Left lobe of liver (tissue), 2 donors: Measurements from ENCODE around the gene HEG1. TPM values are rescaled to one million over a fixed set of nuclear protein-coding genes. Genes with fewer than 3 reads are reported as not detected.

Source experiments
- ATAC-seq: fragments of 200-7000 bp; cut with Tn5 transposase; one replicate; pipeline ENCODE4 v1.9.1; 2020; ENCODE audit warnings: mild to moderate bottlenecking, moderate library complexity
- DNase-seq: peaks from one replicate; pipeline ENCODE4 v3.0.0-alpha.2; 2020; ENCODE audit warnings: low spot score
- total RNA-seq: library from RNA; stranded (reverse); gene quantifications from one replicate; pipeline ENCODE4 v1.2.1, GENCODE V29; 2021
- donor health status: DM: no; HTN: no; CAD: no; lungs with moderate emphysema.
- donor health status: DM: no; HTN: yes; CAD: no.

Gene HEG1
- total RNA-seq, 1 donor from 2014 or later, result 5.4 TPM

DNA sequence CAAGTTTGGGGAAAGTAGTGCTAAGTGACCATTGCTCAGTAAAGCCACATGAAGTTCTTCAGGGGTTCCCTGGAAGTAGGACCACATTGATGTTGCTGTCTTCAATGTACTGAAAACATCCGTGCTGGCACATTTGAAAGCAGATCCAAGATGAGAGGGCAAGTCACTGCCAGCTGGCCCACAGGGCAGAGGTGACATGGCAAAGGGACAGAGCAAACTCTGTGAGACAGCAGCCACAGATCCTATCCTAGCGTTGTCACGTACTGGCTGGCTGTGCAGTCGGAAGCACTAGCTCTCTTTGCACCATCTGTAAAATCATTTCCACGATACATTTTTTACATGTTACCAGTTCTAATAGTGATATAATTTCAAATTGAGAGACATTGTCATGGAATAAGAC is 135.1 kb downstream of the HEG1 start:
- peak; percentile 96 for ATAC-seq
- DNase-seq, result peak; percentile 76

DNA sequence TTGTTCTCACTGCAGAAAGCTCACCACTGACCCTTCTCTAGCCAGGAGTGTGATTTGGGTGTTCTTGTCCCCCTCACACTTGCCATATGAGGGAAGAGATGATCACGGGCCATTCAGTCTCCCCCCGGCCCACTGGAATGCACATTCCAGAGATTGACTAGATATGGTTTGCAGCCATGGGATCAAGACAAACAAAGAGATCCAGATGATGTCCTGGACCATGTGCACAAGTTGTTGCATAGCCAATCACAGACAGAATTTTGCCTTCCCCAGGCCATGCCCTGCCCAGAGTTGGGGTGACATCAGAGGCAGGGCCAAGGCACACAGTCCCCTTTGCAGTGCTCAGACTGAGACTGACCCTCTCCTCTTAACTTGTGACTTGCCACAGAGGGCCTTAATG is 136.0 kb downstream of the HEG1 start:
- DNase-seq (no peak), ATAC-seq (no peak)

DNA sequence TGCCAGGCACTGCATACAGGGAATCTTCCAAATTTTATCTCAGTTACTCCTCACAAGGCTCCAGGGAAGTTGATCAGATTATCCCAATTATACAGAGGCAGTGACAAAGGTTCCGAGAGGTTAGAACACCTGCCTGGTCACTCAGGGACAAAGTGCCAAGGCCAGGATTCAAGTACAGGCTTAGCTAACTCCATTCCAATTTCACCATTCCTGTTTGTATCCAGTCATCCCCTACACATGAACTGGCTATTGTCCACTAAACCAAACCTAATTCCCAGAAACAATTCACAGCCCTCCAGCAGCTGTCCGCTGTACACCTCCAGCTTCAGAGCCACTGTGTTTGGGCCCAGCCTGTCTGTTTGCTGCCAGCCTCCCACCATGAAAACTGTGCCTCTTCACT is 137.3 kb downstream of the HEG1 start:
- DNase-seq (no peak), ATAC-seq (peak; percentile 59)

DNA sequence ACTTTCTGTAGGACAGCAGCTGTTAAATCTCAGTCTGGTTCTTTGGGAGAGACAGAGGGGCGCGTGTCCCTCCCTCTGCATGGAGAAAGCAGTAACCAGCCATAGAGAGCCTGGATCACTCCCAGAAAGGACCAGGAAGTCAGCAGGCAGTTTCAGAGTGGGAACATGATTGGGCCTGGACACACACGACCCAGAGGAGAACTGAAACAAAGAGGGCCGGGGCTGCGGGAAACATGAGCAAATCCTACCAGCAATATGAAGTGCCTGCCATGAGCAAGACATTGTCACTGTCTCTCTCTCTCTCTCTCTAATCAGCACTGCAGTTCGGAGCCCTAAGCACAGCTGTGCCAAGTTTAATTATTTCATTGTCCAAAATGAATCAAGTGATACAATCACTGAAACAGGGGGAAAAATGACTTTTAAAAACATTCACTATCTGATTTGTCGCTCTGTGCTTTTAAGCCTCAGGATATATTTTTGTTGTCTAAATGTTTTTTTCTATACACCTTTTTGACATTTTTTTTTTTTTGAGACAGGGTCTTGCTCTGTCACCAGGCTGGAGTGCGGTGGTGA is 138.9 kb downstream of the HEG1 start:
- DNase-seq (no peak), ATAC-seq (no peak)

Other genes starting within 250 kb of the HEG1 start
- gene ITGB5, start 168.6 kb downstream of the HEG1 start, total RNA-seq, result 74.7 TPM
- gene MUC13, start 121.2 kb downstream of the HEG1 start, total RNA-seq, result 0.50 TPM
- 24.2 TPM for gene SLC12A8, start 156.8 kb upstream of the HEG1 start, total RNA-seq